G401.6 (cell line): Measurements from ENCODE around the gene SENP6.
"Not testable (repeated sequence)": the region's sequence is repeated elsewhere in the genome, so short reads cannot be mapped to it uniquely, and the experiment has no call there.

Experiments
- FAIRE-seq: peaks from 2 replicates; lab custom pipeline; 2012; peaks lifted over from hg19 to GRCh38; lab: Jason Lieb, UNC

Gene SENP6, protein sequence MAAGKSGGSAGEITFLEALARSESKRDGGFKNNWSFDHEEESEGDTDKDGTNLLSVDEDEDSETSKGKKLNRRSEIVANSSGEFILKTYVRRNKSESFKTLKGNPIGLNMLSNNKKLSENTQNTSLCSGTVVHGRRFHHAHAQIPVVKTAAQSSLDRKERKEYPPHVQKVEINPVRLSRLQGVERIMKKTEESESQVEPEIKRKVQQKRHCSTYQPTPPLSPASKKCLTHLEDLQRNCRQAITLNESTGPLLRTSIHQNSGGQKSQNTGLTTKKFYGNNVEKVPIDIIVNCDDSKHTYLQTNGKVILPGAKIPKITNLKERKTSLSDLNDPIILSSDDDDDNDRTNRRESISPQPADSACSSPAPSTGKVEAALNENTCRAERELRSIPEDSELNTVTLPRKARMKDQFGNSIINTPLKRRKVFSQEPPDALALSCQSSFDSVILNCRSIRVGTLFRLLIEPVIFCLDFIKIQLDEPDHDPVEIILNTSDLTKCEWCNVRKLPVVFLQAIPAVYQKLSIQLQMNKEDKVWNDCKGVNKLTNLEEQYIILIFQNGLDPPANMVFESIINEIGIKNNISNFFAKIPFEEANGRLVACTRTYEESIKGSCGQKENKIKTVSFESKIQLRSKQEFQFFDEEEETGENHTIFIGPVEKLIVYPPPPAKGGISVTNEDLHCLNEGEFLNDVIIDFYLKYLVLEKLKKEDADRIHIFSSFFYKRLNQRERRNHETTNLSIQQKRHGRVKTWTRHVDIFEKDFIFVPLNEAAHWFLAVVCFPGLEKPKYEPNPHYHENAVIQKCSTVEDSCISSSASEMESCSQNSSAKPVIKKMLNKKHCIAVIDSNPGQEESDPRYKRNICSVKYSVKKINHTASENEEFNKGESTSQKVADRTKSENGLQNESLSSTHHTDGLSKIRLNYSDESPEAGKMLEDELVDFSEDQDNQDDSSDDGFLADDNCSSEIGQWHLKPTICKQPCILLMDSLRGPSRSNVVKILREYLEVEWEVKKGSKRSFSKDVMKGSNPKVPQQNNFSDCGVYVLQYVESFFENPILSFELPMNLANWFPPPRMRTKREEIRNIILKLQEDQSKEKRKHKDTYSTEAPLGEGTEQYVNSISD

DNA sequence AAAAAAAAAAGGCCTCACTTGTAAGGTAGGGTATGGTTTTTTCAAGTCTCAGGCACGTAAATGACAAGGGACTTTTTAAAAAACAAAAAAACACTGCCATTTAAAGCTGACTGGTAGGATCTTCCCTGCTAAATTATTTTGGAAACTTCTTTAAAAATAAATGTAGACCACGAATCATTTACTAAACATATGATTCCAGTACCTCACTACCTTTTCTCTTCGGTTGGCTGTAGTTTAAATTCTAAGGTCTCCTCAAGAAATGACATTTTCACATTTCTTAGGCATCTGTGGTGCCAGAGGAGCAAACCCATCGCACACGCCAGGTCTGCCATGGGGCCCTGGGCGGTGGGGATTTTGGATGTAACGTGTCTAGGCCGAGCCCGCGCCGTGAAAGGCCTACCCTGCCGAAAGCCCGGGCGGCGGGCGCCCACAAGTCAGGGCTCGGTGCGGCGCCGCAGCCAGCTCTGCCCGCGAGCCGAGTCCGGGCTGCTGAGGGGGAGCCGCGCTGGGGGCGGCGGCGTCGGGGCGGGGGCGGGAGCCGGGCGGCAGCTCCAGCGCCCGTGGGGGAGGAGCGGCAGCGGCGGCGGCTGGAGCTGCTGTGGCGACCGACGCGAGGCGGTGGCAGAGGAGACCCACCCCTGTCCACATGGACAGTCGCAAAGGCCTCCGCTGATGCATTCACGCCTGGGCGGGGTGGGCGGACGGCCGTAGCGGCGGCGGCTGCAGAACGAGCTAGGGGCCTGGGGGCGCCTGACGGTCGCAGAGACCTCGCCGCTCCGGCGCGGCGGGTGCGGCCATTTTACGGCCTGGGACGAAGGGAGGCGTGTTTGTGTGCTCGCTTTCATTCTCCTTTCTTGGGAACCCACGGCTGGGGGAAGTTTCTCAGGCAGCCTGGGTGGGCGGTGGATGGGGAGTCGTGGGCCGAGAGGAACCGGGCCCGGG, at the start of gene SENP6:
Gene SENP6 (plus strand): TSS at position 577 of the 942 bp plus-strand sequence. CDS start 645 bp downstream, outside the sequence.
- FAIRE-seq = no peak

DNA sequence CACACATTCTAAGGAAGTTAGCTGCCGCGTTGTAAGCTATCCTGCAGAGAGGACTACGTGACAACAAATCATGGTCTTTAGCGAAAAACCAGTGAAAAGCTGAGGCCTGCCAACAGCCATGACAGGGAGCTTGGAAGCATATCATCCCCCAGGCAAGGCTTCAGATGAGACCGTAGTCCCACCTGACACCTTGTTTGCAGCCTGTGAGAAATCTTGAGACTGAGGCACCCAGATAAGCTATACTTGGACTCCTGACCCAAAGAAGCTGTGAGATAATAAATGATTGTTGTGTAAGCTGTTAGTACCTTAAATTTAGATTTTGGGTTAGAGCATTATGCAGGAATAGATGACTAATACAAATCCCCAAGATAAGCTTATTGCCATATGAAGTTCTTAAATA, 45.4 kb upstream of the SENP6 start:
- no peak for FAIRE-seq

DNA sequence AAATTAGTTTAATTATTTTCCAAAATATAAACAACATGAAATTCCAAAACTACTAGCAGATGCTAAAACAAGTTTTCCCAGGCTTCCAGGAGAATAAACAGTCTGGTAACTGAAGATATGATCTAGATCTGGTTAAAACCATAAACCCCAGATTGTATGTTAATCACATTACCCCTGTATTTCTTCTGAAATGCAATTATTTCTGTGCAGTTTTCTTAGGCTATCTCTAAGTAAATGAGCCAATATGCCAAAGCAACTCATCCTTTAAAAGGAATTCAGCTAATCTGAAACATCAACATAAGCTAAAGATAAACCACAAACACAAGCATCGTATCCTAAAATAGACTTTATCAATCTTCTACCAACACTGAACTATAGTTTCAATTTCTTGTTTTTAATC, 44.6 kb upstream of the SENP6 start:
- FAIRE-seq = no peak

DNA sequence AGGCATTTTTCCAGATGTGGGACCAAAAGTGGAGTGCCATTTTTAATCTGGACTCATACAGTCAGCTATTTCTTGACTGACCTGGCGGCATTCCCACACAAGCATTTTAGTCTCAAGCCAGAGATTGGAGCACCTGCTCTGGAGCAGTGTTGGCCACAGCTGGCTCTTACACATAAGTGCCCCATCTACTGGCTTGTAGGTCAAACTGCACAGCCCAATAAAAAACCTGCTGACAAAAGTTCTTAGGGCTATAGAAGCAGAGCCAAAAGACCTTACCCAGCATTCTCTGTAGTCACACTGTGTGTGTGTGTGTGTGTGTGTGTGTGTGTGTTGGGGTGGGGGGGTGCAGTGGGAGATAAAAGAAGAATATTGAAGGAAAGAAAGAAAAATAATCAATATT, 38.6 kb upstream of the SENP6 start:
- no peak for FAIRE-seq

DNA sequence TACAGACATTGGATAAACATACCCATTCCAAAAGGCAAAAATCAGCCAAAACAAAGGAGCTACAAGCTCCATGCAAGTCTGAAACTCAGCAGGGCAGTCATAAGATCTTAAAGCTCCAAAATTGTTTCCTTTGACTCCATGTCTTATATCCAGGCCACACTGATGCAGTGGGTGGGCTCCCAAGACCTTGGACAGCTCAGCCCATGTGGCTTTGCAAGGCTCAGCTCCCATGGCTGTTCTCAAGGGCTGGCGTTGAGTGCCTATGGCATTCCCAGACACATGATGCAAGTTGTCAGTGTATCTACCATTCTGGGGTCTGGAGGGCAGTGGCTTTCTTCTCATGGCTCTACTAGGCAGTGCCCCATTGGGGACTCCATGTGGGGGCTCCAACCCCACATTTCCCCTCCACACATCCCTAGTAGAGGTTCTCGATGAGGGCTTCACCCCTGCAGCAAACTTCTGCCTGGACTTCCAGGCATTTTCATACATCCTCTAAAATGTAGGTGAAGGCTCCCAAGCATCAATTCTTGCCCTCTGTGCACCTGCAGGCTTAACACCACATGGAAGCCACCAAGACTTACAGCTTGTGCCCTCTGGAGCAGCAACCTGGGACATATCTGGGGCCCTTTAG, 35.4 kb upstream of the SENP6 start:
- no peak for FAIRE-seq

DNA sequence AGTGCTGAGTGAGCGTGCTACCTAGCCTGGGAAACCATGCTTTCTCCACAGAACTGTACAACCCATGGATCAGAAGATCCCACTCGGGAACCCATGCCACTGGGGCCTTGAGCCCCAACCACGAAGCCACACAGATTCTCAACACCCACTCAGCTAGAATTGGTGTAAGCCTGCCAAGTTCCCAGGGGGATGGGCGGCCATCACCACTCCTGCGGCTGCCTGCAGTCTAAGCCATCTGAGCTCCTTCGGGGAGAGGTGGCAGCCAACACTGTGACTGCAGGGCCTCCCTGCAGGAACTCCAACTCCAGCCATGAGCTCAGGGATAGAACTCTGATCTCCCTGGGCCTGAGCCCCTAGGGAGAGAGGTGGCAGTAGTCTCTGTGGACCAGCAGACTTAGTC, 33.6 kb upstream of the SENP6 start:
- no peak for FAIRE-seq

DNA sequence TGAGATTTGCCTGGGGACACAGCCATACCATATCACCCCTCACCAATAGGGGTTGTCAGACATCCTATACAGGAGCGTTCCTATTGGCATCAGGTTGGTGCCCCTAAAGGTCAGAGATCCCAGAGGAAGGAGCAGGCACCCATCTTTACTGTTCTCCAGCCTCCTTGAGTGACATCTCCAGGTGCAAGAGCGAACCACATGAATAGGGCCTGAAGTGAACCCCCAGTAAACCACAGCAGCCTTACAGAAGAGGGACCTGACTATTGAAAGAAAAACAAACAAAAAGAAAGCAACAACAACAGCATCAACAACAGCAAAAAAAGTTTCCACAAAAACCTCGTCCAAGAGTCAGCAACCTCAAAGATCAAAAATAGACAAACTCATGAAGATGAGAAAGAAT, 32.7 kb upstream of the SENP6 start:
- no peak for FAIRE-seq

DNA sequence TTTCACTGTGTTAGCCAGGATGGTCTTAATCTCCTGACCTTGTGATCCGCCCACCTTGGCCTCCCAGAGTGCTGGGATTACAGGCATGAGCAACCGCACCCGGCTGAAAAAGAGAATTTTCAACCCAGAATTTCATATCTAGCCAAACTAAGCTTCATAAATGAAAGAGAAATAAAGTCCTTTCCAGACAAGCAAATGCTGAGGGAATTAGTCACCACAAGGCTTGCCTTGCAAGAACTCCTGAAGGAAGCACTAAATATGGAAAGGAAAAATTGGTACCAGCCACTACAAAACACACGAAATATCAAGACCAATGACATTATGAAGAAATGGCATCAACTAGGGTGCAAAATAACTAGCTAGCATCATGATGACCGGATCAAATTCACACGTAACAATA, 31.0 kb upstream of the SENP6 start:
- FAIRE-seq = not testable (repeated sequence)

DNA sequence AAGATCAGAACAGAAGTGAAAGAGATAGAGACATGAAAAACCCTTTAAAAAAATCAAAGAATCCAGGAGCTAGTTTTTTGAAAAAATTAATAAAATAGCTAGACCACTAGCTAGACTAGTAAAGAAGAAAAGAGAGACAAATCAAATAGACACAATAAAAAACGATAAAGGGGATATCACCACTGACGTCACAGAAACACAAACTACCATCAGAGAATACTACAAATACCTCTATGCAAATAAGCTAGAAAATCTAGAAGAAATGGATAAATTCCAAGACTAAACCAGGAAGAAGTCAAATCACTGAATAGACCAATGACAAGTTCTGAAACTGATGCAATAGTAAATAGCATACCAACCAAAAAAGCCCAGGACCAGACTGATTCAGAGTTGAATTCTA, 29.6 kb upstream of the SENP6 start:
- FAIRE-seq = no peak

DNA sequence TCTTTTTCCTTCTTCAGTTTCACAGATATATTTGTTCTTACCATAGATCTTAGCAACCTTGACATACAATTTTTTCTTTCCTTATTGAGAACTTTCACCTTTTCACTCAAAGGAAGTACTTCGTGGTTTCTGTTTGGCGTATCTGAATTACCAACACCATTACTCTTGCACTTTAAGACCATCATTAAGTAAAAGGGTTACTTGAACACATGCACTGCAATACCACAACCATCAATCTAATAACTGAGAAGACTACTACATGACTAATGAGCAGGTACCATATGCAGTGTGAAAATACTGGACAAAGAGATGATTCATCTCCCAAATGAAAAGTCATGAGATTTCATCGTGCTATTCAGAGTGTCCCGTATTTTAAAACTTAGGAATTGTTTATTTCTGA, 21.7 kb upstream of the SENP6 start:
- FAIRE-seq = no peak

DNA sequence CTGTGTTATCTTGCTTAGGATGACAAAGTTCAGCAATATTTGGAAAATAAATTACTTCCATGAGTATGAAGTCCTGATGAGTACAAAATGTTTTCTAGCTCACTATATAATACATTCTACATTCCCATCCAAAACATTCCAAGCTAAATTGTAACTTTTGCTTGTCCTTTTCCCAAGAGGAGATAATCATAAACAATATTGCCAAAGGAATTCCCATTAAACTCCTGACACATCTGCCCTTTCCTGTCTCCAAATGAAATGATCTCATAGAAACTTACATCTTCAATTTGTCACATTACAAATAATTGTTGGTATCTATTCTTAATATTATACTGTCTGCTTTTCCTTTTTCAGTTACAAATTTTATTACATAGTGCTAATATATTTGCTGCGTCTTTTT, 20.4 kb upstream of the SENP6 start:
- FAIRE-seq = no peak

DNA sequence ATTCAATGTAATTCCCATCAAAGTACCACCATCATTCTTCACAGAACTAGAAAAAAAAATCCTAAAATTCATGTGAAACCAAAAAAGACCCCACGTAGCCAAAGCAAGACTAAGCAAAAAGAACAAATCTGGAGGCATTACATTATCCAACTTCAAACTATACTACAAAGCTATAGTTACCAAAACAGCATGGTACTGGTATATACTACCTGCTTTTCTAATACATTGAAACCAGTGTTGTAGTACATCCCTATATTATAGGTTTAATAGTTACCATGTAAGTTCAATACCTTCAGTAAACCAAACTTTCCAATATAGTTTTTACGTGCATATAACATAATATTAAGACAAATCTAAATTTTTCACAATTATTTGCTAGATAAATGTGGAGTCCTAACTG, 17.1 kb upstream of the SENP6 start:
- not testable (repeated sequence) for FAIRE-seq

DNA sequence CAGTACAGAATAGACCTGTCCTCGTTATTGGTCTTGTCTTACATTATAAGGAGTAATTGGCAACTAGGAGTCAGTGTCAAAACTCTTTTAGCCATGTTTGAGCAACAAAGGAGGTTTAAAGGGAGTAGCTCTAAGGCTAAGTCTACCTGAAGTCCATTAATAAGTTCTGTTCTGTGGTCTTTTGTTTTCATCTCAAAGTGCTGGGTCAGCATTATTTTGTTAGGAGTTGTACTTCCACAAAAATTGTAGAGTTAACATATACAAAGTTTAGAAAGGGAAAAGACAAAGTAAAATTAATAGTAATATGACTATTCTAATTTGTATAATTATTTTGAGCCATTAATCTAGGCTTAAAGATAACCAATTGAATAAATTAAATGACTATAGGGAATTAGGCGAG, 12.7 kb upstream of the SENP6 start:
- no peak for FAIRE-seq

DNA sequence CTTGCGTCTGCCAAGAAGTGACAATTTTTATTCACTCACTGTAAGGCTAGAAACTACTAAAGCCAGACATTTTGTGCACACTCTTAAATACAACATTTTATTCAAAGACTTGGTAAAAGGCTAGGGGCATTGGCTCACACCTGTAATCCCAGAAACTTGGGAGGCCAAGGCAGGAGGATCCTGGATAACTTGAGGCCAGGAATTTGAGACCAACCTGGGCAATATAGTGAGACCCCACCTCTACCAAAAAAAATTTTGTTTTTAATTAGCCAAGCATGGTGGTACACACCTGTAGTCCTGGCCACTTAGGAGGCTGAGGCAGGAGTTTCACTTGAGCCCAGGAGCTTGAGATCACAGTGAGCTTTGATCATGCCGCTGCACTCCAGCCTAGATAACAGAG, 11.3 kb upstream of the SENP6 start:
- FAIRE-seq = no peak

DNA sequence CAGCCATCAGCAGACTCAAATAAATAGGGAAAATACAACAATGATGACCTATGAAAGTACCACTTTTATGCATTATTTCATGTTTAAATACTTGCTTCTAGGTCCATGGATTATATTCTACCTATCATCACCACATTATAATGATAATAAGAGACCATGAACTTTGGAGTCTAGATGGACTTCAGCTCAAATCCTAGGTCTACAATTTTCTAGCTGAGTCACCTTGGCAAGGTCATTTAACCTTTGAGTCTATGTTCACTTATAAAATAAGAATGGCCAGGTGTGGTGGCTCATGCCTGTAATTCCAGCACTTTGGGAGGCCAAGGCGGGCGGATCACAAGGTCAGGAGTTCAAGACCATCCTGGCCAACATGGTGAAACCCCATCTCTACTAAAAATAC, 5.3 kb upstream of the SENP6 start:
- not testable (repeated sequence) for FAIRE-seq

DNA sequence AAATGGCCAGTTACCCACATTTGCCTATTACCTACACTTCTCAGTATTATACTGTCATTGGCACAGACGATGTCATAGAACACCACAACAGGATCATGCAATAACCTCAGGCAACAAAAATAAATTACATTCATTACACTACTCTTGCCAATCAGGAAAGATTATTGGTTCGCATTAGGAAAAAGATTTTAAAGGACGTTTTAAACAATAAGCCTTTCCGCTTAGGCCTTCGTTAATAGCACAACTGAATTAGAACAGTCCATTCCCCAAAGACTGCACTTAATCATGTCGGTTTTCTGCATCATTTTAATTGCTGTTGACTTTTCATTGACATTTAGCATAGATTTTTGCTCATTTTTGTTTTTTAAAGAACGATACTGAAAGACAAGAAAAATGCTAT, 912 bp upstream of the SENP6 start:
- FAIRE-seq = no peak

DNA sequence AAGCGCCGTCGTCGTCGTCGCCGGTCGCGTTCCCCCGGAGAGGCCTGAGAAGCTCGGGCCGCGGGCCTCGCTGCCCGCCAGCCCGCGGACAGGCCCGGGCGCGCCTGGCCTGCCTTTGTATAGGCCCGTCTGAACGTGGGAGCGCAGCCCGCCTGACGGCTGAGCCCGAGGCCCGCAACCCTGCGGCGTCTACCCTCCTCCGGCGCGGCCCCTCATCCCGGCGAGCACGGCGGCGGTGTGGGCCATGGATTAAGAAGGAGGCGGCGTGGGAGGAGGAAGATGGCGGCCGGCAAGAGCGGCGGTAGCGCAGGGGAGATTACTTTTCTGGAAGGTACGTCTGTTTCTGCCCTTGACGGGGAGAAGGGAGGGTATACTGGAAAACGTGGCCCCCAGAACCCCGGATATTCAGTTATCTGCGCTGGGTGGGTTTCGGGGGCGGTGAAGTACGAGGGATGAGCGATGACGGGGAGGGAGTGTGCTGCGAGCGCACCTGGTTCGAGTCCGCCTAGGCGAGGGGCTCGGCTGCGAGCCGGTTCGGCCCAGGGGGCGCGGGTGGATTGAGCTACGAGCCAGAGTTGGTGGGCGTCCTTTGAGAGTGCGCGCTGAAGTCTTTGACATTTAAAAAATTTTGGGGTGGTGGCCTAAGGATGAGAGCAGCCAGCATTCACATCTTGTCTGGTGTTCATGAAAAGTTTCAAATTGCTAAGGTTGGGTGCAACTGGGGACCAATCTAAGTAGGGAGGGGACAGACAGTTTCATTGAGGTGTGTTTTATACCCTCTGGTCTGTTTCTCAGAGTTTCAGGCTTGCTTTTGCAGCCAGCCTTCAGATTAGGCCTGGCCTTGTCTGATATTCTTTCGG, 796 bp downstream of the SENP6 start:
- FAIRE-seq = no peak

DNA sequence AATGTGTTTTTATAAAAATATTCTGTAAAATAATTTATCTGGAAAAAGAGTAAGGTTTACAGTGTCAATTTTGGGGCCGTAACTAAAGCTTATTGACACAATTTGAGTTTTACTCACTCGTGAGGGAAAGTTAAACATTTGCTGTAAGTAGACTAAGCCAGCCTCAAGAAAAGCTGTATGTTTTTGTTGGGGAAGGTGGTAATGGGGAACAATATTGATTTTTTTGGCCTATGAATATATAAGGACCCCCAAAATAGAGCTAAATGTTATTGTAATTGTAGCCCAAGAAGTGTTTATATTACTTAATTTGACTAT, 1.4 kb downstream of the SENP6 start:
- FAIRE-seq = no peak

DNA sequence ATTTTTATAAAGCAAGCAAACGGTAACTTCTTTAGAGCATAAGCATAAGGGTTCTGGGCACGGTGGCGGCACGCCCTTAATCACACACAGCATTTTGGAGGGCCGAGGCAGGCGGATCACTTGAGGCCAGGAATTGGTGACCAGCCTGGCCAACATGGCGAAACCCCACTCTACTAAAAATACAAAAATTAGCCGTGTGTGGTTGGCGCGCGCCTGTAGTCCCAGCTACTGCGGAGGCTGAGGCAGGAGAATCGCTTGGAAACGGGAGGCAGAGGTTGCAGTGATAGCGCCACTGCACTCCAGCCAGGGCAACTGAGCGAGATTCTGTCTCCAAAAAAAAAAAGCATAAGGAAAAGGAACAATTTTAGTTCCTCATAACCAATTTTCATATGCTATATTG, 2.6 kb downstream of the SENP6 start:
- FAIRE-seq = no peak

DNA sequence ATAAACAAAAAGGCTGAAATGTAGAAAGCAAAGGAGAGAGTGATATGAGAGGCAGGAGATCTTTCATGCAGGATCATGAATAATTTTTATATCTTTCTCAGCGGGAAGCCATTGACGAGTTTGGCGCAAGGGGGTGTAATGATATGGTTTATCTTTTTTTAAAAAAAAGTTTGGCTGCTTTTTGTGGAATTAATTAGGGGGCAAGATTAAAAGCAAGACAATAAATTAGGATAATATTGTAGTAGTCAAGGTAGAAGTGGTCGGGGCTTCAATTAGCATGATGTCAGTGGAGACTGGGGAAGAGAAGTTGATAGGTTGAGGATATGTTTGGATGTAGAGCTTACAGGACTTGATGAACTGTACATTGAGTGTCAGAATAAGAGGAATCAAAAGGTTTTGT, 4.0 kb downstream of the SENP6 start:
- no peak for FAIRE-seq

DNA sequence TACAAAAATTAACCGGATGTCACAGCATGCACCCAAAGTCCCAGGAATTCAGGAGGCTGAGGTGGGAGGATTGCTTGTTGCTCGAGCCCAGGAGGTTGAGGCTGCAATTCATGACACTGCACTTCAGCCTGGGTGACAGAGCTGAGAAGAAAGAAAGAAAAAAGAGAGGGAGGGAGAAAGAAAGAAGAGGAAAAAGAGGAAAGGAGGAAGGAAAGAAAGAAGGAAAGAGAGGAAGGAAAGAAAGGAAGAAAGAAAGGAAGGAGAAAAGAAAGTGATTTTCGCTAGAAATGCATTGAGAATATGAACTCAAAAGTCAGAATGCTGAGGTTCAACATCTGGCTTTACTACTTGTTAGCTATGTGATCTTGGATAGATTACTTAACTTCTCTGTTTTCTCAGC, 6.6 kb downstream of the SENP6 start:
- FAIRE-seq = no peak
